GM06990 (cell line): ENCODE data around the gene COG1.
A peak's percentile ranks its signal among the peaks of the same experiment; 100 is the strongest.

ENCODE experiments used
- DNase-seq: peaks from one replicate; pipeline ENCODE4 v3.0.0-alpha.2; 2011; ENCODE audit not compliant: insufficient read length; ENCODE audit errors: extremely low read depth
- H3K27me3 ChIP-seq: replicated peaks from 2 replicates; pipeline ENCODE4 v1.6.0; 2011; ENCODE audit warnings: low read length; ENCODE audit not compliant: control insufficient read depth, insufficient read depth
- H3K36me3 ChIP-seq: 2 replicates; pipeline ENCODE4 v1.5.1; 2011; ENCODE audit warnings: low read length; ENCODE audit not compliant: control insufficient read depth, insufficient read depth
- H3K4me3 ChIP-seq: replicated peaks from 2 replicates; pipeline ENCODE4 v1.5.1; 2011; ENCODE audit warnings: low read depth, mild to moderate bottlenecking, control low read depth, low read length
- CTCF ChIP-seq: IDR thresholded peaks from 2 replicates; pipeline ENCODE4 v1.5.1; 2011; ENCODE audit warnings: low read length, control low read depth, mild to moderate bottlenecking, inconsistent platforms; ENCODE audit not compliant: insufficient read depth, poor library complexity, severe bottlenecking

Gene COG1

GRCh38 chr17:73255671-73256181 lies 62.9 kb downstream of the COG1 start:
- DNase-seq = peak; percentile 38

DNA sequence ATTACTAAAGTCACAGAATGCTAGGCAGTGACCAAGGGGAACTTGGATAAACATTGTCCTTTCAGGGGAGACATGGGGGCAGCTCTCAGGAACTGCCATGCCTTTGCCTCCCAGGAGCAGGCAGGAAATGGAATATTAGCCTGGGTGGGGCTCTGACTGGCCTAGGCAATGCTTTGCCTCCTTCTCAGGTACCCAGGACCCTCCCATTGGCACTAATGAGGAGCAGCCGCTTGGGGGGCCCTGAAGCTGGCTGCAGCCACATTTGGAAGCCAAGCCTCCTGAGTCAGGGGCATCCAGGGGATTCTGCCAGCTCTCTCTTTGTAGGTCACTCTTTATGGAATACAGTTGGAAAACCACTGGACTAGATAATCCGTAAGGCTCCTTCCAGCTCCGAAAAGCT lies 63.4 kb downstream of the COG1 start:
- DNase-seq = no peak
- Histone ChIP-seq H3K36me3 (no peaks in the 10 kb centered on the region), H3K27me3 (no peaks in the 10 kb centered on the region), H3K4me3 (no peak overlapping the region)
- TF ChIP-seq CTCF = no peak

More at GRCh38 chr17:73255671-73256181, 62.9 kb downstream of the COG1 start:
- peak; percentile 92 for TF ChIP-seq CTCF
- no peak overlapping the region for H3K4me3 ChIP-seq
- no peaks in the 10 kb centered on the region for H3K27me3 ChIP-seq
- H3K36me3 ChIP-seq = no peaks in the 10 kb centered on the region

GRCh38 chr17:73257516-73257915 lies 64.7 kb downstream of the COG1 start:
- no peak for DNase-seq
- H3K4me3 ChIP-seq = no peak overlapping the region
- H3K27me3 ChIP-seq = no peaks in the 10 kb centered on the region
- TF ChIP-seq CTCF = no peak
- no peaks in the 10 kb centered on the region for H3K36me3 ChIP-seq
